Breast epithelium (tissue), 3 donors: ENCODE measurements around the gene REG4.

ENCODE experiments used
- POLR2A ChIP-seq: fragments of 450-650 bp; IDR thresholded peaks from one replicate; pipeline ENCODE4 v1.6.1; 2016; ENCODE audit warnings: antibody characterized with exemption, mild to moderate bottlenecking, moderate library complexity
- TF ChIP-seq, protein P1 (sequence below), 3 donors: fragments of 450-650 bp; IDR thresholded peaks; one replicate each; pipeline ENCODE4 v1.5.1; 2016 to 2017; ENCODE audit warnings: antibody characterized with exemption in 3 of 3, mild to moderate bottlenecking in 3 of 3, moderate library complexity in 3 of 3

DNA sequence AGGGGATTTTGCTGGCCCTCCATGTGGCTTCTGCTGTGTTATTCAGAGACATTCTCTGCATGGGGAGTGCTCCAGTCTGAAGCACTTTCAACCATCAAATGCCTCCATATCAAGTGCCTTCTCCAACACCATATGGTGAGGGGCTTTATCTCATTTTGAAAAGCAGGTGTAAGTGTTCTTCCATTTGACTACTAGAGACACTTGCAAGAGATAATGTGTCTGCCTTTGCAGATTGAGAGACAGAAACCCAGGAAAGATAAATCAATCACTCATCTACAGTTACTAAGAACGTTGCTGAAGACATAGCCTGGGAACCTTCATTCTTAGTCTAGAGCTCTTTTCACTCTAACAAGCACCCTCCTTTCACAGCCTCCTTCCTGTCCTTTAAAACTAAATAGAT, 29.5 kb upstream of the REG4 start:
- TF ChIP-seq POLR2A, result no peak
- TF ChIP-seq, protein P1, sequence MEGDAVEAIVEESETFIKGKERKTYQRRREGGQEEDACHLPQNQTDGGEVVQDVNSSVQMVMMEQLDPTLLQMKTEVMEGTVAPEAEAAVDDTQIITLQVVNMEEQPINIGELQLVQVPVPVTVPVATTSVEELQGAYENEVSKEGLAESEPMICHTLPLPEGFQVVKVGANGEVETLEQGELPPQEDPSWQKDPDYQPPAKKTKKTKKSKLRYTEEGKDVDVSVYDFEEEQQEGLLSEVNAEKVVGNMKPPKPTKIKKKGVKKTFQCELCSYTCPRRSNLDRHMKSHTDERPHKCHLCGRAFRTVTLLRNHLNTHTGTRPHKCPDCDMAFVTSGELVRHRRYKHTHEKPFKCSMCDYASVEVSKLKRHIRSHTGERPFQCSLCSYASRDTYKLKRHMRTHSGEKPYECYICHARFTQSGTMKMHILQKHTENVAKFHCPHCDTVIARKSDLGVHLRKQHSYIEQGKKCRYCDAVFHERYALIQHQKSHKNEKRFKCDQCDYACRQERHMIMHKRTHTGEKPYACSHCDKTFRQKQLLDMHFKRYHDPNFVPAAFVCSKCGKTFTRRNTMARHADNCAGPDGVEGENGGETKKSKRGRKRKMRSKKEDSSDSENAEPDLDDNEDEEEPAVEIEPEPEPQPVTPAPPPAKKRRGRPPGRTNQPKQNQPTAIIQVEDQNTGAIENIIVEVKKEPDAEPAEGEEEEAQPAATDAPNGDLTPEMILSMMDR (IDR thresholded peaks at IDR 0.05), result no peak
